GM21360 (cell line): ENCODE results near the gene NAPG.
"Not testable (repeated sequence)": the region's sequence is repeated elsewhere in the genome, so short reads cannot be mapped to it uniquely, and the experiment has no call there.

Experiments used
- ATAC-seq: cut with Tn5 transposase; IDR thresholded peaks from one replicate; pipeline ENCODE4 v1.9.1; 2021; ENCODE audit warnings: mild to moderate bottlenecking, moderate library complexity; ENCODE audit not compliant: unreplicated experiment

The NAPG gene

DNA sequence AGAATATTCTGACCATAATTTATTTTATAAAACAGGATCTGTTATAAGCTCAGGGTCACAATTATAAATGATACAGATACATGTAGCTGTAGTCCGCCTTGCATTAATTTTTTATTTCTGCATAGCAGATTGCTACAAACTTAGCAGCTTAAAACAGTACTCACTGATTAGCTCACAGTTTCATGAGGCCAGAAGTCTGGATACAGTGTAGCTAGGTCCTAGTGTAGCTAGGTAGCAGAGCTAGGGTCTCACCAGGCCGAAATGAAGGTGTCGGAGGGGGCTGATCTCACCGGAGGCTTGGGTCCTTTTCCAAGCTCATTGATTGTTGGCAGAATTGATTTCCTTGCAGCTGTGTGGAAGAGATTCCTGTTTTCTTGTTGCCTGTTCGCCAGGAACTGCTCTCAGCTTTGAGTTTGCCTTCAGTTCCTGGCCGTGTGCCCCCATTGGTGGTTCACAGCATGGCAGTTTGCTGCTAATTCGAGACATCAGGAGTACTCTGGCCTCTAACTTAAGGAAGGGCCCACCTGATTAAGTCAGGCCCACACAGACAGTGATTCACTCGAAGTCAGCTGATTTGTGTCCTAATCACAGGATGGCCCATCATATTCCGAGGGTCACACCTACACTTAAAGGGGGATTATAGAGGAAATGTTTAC, 18.4 kb downstream of the NAPG start:
- no peak for ATAC-seq

DNA sequence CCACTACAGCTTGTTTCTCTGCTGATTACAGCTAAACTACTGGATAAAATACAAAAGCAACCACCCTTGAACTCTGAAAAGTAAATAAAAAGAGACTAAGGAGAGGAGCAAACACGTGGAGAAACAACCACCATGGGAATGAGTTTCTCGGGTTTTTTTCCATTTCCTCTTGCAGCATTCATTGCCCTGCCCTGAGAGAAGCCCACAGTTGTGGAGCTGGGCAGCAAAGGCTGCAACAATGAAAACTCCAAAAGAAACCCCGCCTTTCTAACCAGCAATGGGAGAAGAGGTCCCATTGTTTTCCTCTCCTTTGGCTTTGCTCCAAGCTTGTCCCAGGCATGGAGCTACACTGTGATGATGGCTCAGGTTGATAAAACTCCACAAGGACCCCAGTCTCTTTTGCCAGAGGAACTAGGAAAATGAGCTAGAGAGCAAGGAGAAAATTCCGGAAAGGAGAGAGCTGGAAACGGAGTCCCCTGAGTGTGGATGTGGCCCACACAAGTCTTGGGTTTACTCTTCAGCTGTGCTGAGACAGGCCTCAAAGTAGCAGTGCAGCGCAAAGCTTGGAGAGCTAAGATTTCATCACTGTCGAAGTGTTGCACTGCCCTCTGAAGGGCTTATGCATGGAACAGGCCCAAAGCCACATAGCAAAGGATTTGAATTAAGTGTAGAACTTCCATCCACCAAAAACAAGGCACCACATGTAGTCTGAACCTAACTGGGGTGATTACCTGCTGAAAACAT, 20.9 kb downstream of the NAPG start:
- no peak for ATAC-seq

DNA sequence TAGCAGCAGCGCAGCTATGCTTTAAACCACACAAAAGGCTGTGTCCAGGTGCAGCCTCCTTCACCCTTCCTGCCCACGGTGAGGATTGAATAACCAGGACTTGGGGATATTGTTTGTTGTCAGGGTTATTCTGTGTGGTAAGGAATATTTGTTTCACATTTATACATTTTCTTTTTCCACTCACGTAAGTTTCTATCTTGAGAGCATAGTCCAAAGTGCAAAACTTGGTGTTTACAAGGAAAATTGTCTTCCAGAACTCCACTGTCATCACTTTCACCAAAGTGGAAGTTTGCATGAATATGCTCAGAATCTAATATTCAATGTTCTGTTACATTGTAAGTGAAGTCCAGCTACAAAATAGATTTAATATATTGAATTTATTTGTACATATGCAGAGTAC, 26.4 kb downstream of the NAPG start:
- no peak for ATAC-seq

DNA sequence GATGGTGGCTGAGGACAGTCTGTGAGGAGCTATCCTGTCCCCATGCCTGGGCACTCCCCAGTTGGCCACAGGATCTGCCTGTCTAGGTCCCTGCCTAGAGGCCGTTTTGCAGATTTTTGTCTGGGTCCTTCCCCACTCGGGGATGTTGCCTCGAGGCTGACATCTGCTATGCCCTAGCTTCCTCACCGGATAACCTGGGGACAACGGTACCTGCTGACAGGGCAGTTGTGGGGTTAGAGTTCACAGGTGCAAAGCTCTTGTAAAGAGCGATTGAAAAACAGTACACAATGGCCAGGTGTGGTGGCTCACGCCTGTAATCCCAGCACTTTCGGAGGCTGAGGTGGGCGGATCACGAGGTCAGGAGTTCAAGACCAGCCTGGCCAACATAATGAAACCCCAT, 30.4 kb downstream of the NAPG start:
- ATAC-seq: not testable (repeated sequence)

DNA sequence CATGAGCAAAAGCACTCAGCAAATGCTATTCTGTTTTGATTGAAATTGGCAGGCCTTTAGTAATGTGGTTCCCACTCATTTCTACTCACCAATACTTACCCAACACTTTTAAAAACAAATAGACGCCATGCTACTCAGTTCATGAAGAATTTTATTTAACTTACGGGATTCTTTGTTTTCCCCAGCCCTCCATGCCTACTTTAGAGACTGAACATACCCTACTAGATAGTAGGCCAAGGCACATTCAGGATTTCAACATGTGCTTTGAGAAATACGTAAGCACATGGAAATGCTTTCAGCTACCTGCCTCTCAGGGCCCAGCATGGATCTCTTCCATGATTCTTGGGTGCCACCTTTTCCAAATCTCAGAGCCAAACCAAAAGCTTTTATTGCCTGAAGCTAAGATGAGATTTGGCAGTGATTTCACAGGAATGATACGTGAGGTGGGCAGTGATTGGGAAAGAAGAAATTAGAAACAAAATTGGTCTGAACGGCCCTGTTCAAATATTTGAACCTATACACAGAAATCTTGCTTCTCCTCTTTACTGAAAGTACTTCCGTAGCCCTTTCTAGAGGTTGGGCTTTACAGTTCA, 31.4 kb downstream of the NAPG start:
- no peak for ATAC-seq

DNA sequence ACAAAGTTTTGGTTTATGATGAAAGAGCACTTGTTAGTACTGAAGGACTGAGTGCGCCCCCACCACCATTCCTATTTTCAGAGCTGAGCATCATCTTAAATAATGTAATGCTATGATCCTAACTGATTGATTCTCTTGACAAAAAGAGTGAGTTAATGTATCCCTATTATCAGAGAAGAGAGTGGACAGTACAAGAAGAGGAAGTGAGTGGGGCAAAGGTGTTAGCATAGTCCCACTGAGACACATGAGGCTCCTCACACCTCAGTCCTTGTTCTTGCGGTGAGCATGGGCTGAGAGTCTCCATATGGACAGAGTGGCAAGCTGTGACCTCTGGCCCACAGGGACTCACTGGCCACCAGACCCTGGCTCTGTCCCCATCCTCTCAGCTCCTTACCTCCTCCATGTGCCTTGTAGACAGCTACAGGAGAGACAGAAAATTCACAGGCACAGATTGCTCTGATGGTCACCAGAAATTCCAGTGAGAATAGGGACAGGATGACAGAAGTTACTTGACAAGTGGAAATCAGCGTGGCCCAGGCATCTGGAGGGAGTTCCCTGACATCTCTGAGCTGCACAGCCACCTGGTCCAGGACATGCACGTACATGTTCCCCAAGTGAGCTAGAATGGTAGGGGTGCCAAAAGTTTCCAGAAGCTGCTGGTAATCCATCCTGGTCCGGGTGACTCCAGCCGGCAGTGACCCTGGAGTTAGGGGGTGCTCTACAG, 32.6 kb downstream of the NAPG start:
- ATAC-seq: no peak

DNA sequence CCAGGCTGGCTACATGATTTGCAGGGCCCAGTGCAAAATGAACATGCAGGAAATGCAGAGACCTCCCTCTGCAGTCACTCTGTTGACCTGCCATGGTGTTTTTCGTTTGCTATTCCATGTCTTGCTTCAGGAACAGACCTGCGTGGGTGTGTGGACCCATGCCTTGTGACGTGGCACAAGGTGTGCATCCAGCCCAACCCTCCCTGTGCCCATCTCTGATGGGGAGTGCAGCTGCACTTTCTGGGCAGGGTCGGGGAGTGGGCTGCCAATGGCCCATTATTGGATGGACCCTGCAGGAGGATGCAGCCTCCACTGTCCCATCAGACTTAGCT, 33.1 kb downstream of the NAPG start:
- no peak for ATAC-seq

DNA sequence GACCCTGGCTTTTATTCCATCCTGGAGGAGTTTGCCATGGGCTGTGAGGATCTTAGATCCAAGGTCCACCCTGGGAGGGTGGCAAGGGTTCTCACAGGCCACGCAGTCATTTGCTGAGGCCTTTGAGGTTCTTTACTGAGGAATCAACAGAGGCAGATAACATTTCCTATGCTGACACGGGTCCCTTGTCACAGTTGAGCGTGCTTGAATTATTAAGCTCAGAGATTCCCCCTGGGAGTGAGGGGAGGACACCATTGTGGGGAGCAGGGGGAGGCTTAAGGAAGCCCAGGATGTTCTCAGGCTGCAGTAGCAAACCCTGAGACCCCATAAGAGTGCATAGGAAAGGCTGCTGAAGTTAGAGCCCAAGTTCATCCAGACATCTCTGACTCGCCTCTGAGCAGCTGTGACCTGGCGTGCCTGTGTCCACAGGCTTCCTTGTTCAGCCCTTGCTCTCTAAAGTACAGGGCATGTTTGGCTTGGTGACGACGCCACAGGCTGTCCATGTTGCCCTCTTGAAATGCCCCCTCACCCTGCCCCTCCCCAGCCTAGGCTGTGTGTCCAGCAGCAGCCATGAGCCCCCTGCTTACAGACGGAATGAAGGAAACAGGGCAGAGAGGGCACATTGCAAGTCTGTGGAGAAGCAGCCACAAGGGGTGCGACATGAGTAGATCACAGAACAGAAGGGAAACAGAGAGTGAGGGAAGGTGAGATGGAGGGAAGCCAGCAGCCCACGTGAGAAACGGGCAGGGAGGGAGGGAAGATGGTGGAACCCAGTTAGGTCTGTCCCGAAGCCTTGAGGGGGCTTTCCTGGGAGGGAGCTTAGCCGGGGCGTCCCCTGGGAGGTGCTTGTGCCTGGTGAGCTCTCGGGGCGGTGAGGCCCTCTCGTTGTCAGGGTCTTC, 34.0 kb downstream of the NAPG start:
- ATAC-seq: no peak

DNA sequence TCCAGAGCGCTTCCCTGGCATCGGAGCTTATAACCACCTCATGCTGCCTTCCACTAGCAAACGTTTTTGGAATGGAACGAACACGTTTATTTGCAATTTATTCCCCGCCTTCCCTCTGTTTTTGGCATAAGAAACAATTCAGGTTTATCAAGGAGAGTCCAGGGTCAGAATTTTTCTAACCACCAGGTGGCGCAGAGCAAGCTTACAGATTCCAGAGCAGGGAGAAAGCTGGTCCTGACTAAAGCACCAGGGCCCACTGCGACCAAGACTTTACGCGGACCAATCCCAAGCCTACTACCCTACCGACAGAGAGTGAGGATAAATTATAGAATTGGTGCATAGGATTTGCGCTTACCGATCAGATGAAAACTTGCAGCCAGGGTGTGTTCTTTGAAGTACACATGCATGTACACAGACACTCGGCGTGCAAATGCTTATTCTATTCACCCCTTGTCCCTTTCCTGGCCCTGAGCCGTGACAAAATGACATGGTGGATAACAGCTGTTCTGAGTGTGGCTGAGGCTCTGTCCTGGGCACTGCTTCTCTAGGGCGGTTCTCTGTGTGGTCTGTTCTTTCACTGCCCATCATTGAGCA, 34.7 kb downstream of the NAPG start:
- no peak for ATAC-seq

DNA sequence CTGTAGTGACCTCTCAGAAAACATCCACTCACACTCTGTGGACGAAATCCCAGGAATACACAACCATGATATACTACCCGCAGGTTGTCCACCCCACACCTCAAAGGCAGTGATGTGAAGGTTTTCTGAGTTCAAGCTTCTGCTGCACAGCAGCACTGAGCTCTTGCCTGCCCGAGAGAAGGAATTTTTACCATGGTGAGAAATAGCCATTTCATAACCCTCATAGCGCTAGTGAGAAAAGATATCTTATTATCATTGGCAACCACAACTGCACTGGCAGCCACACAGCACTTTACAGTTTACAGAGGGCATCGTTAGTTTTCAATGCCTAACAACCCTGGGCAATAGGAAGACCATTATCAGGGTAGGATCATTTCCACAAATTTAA, 36.9 kb downstream of the NAPG start:
- ATAC-seq: no peak

DNA sequence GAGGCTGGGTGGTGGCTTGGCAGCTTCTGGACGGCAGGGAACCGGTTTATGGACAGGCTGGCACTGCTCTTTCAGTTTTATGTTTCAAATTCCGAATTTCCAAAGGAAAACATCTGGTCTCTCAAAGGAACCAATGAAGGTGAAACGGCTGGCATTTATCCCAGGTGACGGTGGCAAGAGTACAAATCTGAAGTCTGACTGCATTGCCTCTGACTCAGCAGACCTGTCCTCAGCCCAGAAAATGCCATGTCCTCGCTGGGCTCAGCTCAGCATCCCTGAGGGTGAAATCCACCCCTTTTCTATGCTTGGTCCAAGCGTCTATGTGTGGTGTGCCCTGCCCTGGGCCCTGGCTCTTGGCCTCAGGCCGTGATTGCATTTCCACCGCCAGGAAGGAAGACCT, 38.1 kb downstream of the NAPG start:
- no peak for ATAC-seq

DNA sequence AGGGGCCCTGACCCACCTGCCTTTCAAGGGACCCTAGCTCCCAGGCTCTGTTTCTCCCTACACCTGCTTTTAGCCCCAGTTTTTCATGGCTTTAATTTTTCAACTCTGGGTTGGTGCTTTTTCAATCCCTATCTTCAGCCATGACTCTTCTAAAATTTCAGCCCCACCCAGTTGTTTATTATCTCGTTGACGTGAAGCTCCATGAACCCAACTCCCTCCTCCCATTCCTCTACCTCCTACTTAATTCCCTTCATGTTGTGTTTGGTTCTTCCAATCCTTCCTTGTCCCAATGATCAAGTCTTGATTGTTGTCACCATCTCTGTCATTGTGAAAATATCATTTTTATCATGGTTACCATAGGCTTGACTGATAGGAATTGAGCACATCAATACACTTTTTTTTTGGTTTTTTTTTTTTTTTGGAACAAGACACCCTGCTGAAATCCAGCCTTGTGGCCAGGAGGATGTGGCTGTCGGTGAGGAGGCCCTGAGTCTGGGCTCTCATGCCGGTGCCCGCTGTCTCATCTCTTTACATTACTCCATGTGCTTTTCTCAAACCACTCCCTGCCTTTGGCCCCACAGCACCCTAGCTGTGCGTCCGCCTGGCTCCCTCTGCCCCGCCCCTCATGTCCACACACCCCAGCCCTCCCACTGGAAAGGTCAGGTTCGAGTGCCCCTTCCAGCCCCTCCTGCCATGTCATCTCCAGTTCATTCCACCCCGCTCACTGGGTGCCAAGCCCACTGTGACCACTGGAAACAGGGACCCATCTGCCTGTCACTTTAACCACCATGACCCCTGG, 39.3 kb downstream of the NAPG start:
- no peak for ATAC-seq

DNA sequence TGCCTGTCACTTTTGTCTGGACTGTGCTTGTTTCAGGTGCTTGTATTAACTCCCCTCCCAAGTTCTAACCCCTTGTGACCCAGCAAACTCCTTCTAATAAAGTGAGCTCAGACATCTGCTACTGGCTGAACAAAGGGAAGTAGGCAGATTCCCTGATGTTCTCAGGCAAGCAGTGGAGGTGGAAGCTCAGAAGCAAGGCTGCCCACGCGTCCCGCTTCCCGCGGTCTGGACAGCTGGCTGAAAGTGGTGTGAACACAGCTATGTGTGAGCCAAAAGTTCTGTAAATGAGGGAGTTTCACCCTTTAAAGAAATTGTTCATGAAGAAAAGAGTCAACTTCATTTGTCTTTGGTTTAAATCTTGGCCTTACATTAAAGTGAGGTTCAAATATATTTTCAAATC, 40.0 kb downstream of the NAPG start:
- ATAC-seq: no peak

DNA sequence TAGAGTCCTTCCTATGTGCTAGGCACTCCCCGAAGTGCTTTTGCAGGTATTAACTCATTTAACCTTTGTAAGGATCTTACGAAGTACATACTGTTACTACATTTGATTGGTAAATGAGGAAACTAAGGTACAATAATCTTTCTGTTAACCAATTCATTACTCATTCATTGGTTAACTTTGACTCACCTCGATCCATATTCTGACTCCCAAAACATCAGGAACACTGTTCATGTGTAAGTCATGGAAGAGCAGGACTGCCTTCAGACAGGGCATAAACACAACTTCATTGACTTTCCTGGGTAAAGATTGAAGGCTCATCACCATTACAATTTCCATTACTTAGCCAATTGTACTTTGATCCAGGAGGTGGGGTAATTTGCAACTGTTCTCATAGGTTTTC, 40.6 kb downstream of the NAPG start:
- no peak for ATAC-seq

DNA sequence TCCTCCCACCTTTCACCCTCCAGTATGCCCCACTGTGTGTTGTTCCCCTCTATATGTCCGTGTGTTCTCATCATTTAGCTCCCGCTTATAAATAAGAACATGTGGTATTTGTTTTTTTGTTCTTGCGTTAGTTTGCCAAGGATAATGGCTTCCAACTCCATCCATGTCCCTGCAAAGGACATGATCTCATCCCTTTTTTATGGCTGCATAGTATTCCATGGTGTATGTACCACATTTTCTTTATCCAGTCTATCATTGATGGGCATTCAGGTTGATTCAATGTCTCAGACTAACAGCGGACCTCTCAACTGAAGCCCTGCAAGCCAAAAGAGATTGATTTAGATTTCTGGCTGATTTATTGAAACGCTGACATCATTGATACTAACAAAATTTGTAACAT, 44.1 kb downstream of the NAPG start:
- ATAC-seq: not testable (repeated sequence)

DNA sequence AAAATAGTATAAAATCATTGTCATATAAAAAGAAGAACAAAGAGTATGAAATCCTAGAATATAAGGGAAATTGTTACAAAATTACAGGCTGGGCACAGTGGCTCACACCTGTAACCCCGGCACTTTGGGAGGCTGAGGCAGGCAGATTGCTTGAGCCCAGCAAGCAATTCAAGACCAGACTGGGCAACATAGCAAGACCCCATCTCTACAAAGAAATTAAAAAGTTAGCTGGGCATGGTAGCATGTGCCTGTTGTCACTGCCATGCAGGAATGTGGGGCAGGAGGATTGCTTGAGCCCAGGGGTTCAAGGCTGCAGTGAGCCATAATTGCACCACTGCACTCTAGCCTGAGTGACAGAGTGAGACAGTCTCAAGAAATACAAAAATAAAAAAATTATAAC, 44.8 kb downstream of the NAPG start:
- ATAC-seq: no peak

DNA sequence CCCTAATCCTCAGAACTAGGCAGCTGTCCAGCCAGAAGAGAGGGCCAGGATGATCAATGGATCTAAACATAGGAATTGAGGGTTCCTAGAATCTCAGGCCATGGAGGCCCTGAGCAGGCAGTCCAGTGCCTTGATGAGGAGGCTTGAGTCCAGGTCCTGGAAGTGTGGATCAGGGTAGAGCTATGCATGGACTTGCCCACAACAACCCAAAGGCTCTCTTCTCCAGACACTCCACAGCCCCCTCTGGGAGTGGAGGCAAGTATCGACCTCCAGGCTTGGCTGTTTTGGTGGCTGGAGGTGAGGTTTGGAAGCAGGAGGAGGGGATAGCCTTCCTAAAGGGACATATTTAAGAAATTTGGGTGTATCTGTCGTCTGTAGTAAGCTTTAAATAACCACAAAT, 45.7 kb downstream of the NAPG start:
- ATAC-seq: no peak

DNA sequence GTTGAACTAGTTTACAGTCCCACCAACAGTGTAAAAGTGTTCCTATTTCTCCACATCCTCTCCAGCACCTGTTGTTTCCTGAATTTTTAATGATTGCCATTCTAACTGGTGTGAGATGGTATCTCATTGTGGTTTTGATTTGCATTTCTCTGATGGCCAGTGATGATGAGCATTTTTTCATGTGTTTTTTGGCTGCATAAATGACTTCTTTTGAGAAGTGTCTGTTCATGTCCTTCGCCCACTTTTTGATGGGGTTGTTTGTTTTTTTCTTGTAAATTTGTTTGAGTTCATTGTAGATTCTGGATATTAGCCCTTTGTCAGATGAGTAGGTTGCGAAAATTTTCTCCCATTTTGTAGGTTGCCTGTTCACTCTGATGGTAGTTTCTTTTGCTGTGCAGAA, 47.4 kb downstream of the NAPG start:
- not testable (repeated sequence) for ATAC-seq

DNA sequence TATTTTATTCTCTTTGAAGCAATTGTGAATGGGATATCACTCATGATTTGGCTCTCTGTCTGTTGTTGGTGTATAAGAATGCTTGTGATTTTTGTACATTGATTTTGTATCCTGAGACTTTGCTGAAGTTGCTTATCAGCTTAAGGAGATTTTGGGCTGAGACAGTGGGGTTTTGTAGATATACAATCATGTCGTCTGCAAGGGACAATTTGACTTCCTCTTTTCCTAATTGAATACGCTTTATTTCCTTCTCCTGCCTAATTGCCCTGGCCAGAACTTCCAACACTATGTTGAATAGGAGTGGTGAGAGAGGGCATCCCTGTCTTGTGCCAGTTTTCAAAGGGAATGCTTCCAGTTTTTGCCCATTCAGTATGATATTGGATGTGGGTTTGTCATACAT, 48.6 kb downstream of the NAPG start:
- ATAC-seq: not testable (repeated sequence)
